H9 (cell line): ENCODE measurements around the gene POLDIP3. TPM values are rescaled to one million over a fixed set of nuclear protein-coding genes. Genes with fewer than 3 reads are reported as not detected.

Experiments
- DNase-seq: peaks from one replicate; pipeline ENCODE4 v3.0.0-alpha.2; 2017
- H2AFZ ChIP-seq: one replicate; pipeline ENCODE4 v1.6.1; 2013; ENCODE audit warnings: mild to moderate bottlenecking, low read length, control low read depth, moderate library complexity
- H2AK5ac ChIP-seq: 2 replicates; pipeline ENCODE4 v1.6.1; 2013; ENCODE audit warnings: low read length, control low read depth, mixed read lengths; ENCODE audit not compliant: insufficient read length
- H2BK120ac ChIP-seq: one replicate; pipeline ENCODE4 v1.6.1; 2013; ENCODE audit warnings: low read depth, mild to moderate bottlenecking, low read length, control low read depth, inconsistent platforms; ENCODE audit not compliant: poor library complexity, severe bottlenecking
- H2BK12ac ChIP-seq: 2 replicates; pipeline ENCODE4 v1.6.1; 2013; ENCODE audit warnings: low read length, control low read depth, mixed read lengths, low read depth; ENCODE audit not compliant: insufficient read length
- H2BK15ac ChIP-seq: 2 replicates; pipeline ENCODE4 v1.6.1; 2013; ENCODE audit warnings: low read depth, low read length, control low read depth
- H2BK20ac ChIP-seq: one replicate; pipeline ENCODE4 v1.6.1; 2013; ENCODE audit warnings: low read depth, mild to moderate bottlenecking, low read length, control low read depth, inconsistent platforms; ENCODE audit not compliant: poor library complexity, severe bottlenecking
- H2BK5ac ChIP-seq: 2 replicates; pipeline ENCODE4 v1.6.1; 2013; ENCODE audit warnings: low read length, control low read depth, mixed read lengths; ENCODE audit not compliant: insufficient read length
- H3K14ac ChIP-seq: 2 replicates; pipeline ENCODE4 v1.6.1; 2013; ENCODE audit warnings: low read length, control low read depth; ENCODE audit not compliant: insufficient read depth
- H3K18ac ChIP-seq: 2 replicates; pipeline ENCODE4 v1.6.1; 2013; ENCODE audit warnings: low read depth, mild to moderate bottlenecking, mixed read lengths, low read length, control low read depth; ENCODE audit not compliant: insufficient read length
- H3K23ac ChIP-seq: 2 replicates; pipeline ENCODE4 v1.6.1; 2013; ENCODE audit warnings: low read length, control low read depth, mixed read lengths, low read depth; ENCODE audit not compliant: insufficient read length
- H3K23me2 ChIP-seq: 2 replicates; pipeline ENCODE4 v1.6.1; 2013; ENCODE audit warnings: low read depth, mild to moderate bottlenecking, mixed read lengths, low read length, control low read depth; ENCODE audit not compliant: insufficient read length, poor library complexity, severe bottlenecking
- H3K27ac ChIP-seq: 2 replicates; pipeline ENCODE4 v1.5.1; 2013; ENCODE audit warnings: low read length, control low read depth, mixed read lengths, low read depth; ENCODE audit not compliant: insufficient read length
- H3K27me3 ChIP-seq: 2 replicates; pipeline ENCODE4 v1.6.1; 2013; ENCODE audit warnings: low read length, control low read depth, inconsistent platforms; ENCODE audit not compliant: insufficient read depth
- H3K4ac ChIP-seq: 2 replicates; pipeline ENCODE4 v1.6.1; 2013; ENCODE audit warnings: low read depth, mild to moderate bottlenecking, control low read depth, inconsistent platforms, low read length, moderate library complexity
- H3K4me1 ChIP-seq: 2 replicates; pipeline ENCODE4 v1.6.1; 2013; ENCODE audit warnings: low read length, control low read depth, inconsistent platforms; ENCODE audit not compliant: insufficient read depth
- H3K4me2 ChIP-seq: 2 replicates; pipeline ENCODE4 v1.6.1; 2013; ENCODE audit warnings: low read length, control low read depth, mixed read lengths; ENCODE audit not compliant: insufficient read length, insufficient read depth
- H3K56ac ChIP-seq: 2 replicates; pipeline ENCODE4 v1.6.1; 2013; ENCODE audit warnings: low read depth, mild to moderate bottlenecking, mixed read lengths, low read length, control low read depth; ENCODE audit not compliant: insufficient read length
- H3K79me1 ChIP-seq: 2 replicates; pipeline ENCODE4 v1.6.1; 2013; ENCODE audit warnings: low read depth, mild to moderate bottlenecking, moderate library complexity, low read length, control low read depth, inconsistent platforms; ENCODE audit not compliant: insufficient read depth, poor library complexity, severe bottlenecking
- H3K79me2 ChIP-seq: 2 replicates; pipeline ENCODE4 v1.6.1; 2013; ENCODE audit warnings: low read length, control low read depth, inconsistent platforms; ENCODE audit not compliant: insufficient read depth
- H3K9ac ChIP-seq: 2 replicates; pipeline ENCODE4 v1.6.1; 2013; ENCODE audit warnings: low read length, control low read depth, mixed read lengths; ENCODE audit not compliant: insufficient read length; ENCODE audit errors: extremely low read depth
- H3K9me3 ChIP-seq: one replicate; pipeline ENCODE4 v1.6.1; 2013; ENCODE audit warnings: low read depth, low read length, inconsistent platforms; ENCODE audit not compliant: control insufficient read depth
- H3T11ph ChIP-seq: one replicate; pipeline ENCODE4 v1.6.1; 2013; ENCODE audit warnings: mild to moderate bottlenecking, low read length, control low read depth, inconsistent platforms
- H4K20me1 ChIP-seq: one replicate; pipeline ENCODE4 v1.6.1; 2013; ENCODE audit not compliant: control insufficient read depth, insufficient read length, insufficient read depth
- H4K5ac ChIP-seq: 2 replicates; pipeline ENCODE4 v1.6.1; 2013; ENCODE audit warnings: low read depth, mild to moderate bottlenecking, mixed read lengths, low read length, control low read depth; ENCODE audit not compliant: insufficient read length
- H4K8ac ChIP-seq: replicated peaks from 2 replicates; pipeline ENCODE4 v1.6.1; 2013; ENCODE audit warnings: low read length, control low read depth, mixed read lengths, low read depth; ENCODE audit not compliant: insufficient read length
- H4K91ac ChIP-seq: 2 replicates; pipeline ENCODE4 v1.6.1; 2013; ENCODE audit warnings: low read depth, mild to moderate bottlenecking, moderate library complexity, mixed read lengths, low read length, control low read depth; ENCODE audit not compliant: insufficient read length
- H3K27ac Mint-ChIP-seq, 3 experiments: 2 replicates in 2 of 3; 3 replicates in 1 of 3; pipeline ENCODE4 v1.8.0; 2020 to 2021; ENCODE audit warnings: mixed read lengths in 3 of 3, mild to moderate bottlenecking in 1 of 3, moderate library complexity in 1 of 3
- H3K27me3 Mint-ChIP-seq: 2 replicates; pipeline ENCODE4 v1.8.0; 2021; ENCODE audit warnings: low read depth, mild to moderate bottlenecking, moderate library complexity, mixed read lengths
- H3K36me3 Mint-ChIP-seq, 3 experiments: 2 replicates in 2 of 3; 3 replicates in 1 of 3; pipeline ENCODE4 v1.8.0; 2020 to 2021; ENCODE audit warnings: low read depth in 3 of 3, mixed read lengths in 3 of 3; ENCODE audit not compliant: insufficient read depth in 1 of 3
- H3K4me1 Mint-ChIP-seq, 2 experiments: 2 replicates each; pipeline ENCODE4 v1.8.0; 2020; ENCODE audit warnings: mixed read lengths in 2 of 2
- H3K4me3 Mint-ChIP-seq, 2 experiments: 2 replicates in 1 of 2; 3 replicates in 1 of 2; pipeline ENCODE4 v1.8.0; 2020 to 2021; ENCODE audit warnings: mild to moderate bottlenecking in 2 of 2, mixed read lengths in 2 of 2, moderate library complexity in 1 of 2
- H3K9me3 Mint-ChIP-seq, 2 experiments: 2 replicates in 1 of 2; 3 replicates in 1 of 2; pipeline ENCODE4 v1.8.0; 2020; ENCODE audit warnings: mild to moderate bottlenecking in 2 of 2, mixed read lengths in 2 of 2, moderate library complexity in 1 of 2
- CTCF ChIP-seq: fragments of 200-600 bp; sonication (generic); conservative IDR thresholded peaks from 3 replicates; pipeline ENCODE4 v1.8.0; 2021; ENCODE audit warnings: antibody characterized with exemption, mild to moderate bottlenecking
- WGBS: extraction: QIAGEN DNeasy Blood & Tissue Kit; methylation state at CpG from one replicate; pipeline ENCODE4 v1.1.7; 2013; ENCODE audit warnings: missing lambda C conversion rate, low lambda C conversion rate, mixed read lengths; ENCODE audit not compliant: insufficient read length; ENCODE audit errors: extremely low coverage; 5-methylcytosine and 5-hydroxymethylcytosine counted together
- total RNA-seq: library from RNA; stranded (reverse); gene quantifications from 2 replicates; pipeline ENCODE4 v1.2.1, GENCODE V29; 2021

POLDIP3 gene
- total RNA-seq, 1 experiment from 2014 or later, result 90.8 TPM

- peaks cover 7 to 19% of the 10 kb centered on the region in 2 experiments; a peak in 4 of 5 replicates for H3K9me3 Mint-ChIP-seq
- H2AK5ac ChIP-seq, result no peak overlapping the region
- no peak overlapping the region for H3K56ac ChIP-seq
- no peak overlapping the region for H3K27ac ChIP-seq
- H2BK20ac ChIP-seq, result no peak overlapping the region
- H3K79me1 ChIP-seq, result peaks cover 18% of the 10 kb centered on the region
- H3K23me2 ChIP-seq, result no peaks in the 10 kb centered on the region
- H4K8ac ChIP-seq, result no peak overlapping the region
- no peak overlapping the region for H4K91ac ChIP-seq
- WGBS, result no CpG with 5 or more reads among the region's 3 CpGs
- H3K27me3 Mint-ChIP-seq, result no peaks in the 10 kb centered on the region
- H3K4me2 ChIP-seq, result no peak overlapping the region
- H3K4me1 Mint-ChIP-seq, result peaks cover 10 to 14% of the 10 kb centered on the region in 2 experiments
- no peaks in the 10 kb centered on the region for H4K20me1 ChIP-seq
- no peak for DNase-seq
- no peak overlapping the region for H2BK15ac ChIP-seq
- no peak overlapping the region for H3K14ac ChIP-seq
- peaks cover 47 to 86% (median 79%) of the 10 kb centered on the region in 3 experiments for H3K36me3 Mint-ChIP-seq
- no peak overlapping the region for H3K4ac ChIP-seq
- H2BK5ac ChIP-seq, result no peak overlapping the region
- no peak overlapping the region for H3K18ac ChIP-seq
- H3K4me1 ChIP-seq, result peaks cover 2% of the 10 kb centered on the region; the same call in 1 of the 2 replicates
- no peak overlapping the region for H2BK120ac ChIP-seq
- no peak overlapping the region for H3T11ph ChIP-seq
- H3K4me3 Mint-ChIP-seq, result no peak overlapping the region
- no peaks in the 10 kb centered on the region for H3K9me3 ChIP-seq
- H3K9ac ChIP-seq, result no peak overlapping the region
- no peak overlapping the region for H3K23ac ChIP-seq
- no peak overlapping the region for H2BK12ac ChIP-seq
- no peak overlapping the region for H4K5ac ChIP-seq
- no peak overlapping the region for H2AFZ ChIP-seq
- no peak overlapping the region for H3K27ac Mint-ChIP-seq
- TF ChIP-seq CTCF, result no peak
- H3K27me3 ChIP-seq, result no peaks in the 10 kb centered on the region
- peaks cover 24% of the 10 kb centered on the region; the same call in 1 of the 2 replicates for H3K79me2 ChIP-seq
These were observed 10.3 kb downstream of the POLDIP3 start for GRCh38 chr22:42604403-42604802.
